ENCODE measurements around the gene NTPCR.

NTPCR gene

GRCh38 chr1:232962761-232963745, 12.6 kb downstream of the NTPCR start:
- DNase-seq (ENCODE audit: low spot score), result no peak

- DNase-seq (ENCODE audit: low spot score), result no peak
Measured at GRCh38 chr1:232964601-232965000, 14.2 kb downstream of the NTPCR start.

- DNase-seq (ENCODE audit: low spot score), result no peak
Measured at GRCh38 chr1:232965124-232965911, 14.9 kb downstream of the NTPCR start.

- no peak for DNase-seq (ENCODE audit: low spot score)
Measured at GRCh38 chr1:232965912-232966217, 15.5 kb downstream of the NTPCR start.

GRCh38 chr1:232966663-232967062, 16.3 kb downstream of the NTPCR start:
- no peak for DNase-seq (ENCODE audit: low spot score)

GRCh38 chr1:232968391-232968790, 18.0 kb downstream of the NTPCR start:
- no peak for DNase-seq (ENCODE audit: low spot score)

GRCh38 chr1:232968965-232969364, 18.6 kb downstream of the NTPCR start:
- no peak for DNase-seq (ENCODE audit: low spot score)

GRCh38 chr1:232969799-232970198, 19.4 kb downstream of the NTPCR start:
- no peak for DNase-seq (ENCODE audit: low spot score)

GRCh38 chr1:232970508-232970907, 20.1 kb downstream of the NTPCR start:
- no peak for DNase-seq (ENCODE audit: low spot score)

GRCh38 chr1:232973652-232974611, 23.5 kb downstream of the NTPCR start:
- no peak for DNase-seq (ENCODE audit: low spot score)

- DNase-seq (ENCODE audit: low spot score), result no peak
Measured at GRCh38 chr1:232974971-232975370, 24.6 kb downstream of the NTPCR start.

- peak; percentile 19 for DNase-seq (ENCODE audit: low spot score)
Measured at GRCh38 chr1:232978091-232978634, 27.8 kb downstream of the NTPCR start.

- peak; percentile 8 for DNase-seq (ENCODE audit: low spot score)
Measured at GRCh38 chr1:232978815-232979214, 28.4 kb downstream of the NTPCR start.

- no peak for DNase-seq (ENCODE audit: low spot score)
Measured at GRCh38 chr1:232979558-232979957, 29.1 kb downstream of the NTPCR start.

GRCh38 chr1:232980355-232980978, 30.1 kb downstream of the NTPCR start:
- no peak for DNase-seq (ENCODE audit: low spot score)

GRCh38 chr1:232980986-232981560, 30.7 kb downstream of the NTPCR start:
- no peak for DNase-seq (ENCODE audit: low spot score)

GRCh38 chr1:232982238-232982944, 32.0 kb downstream of the NTPCR start:
- no peak for DNase-seq (ENCODE audit: low spot score)

- no peak for DNase-seq (ENCODE audit: low spot score)
Measured at GRCh38 chr1:232983375-232983774, 33.0 kb downstream of the NTPCR start.

GRCh38 chr1:232983817-232984567, 33.6 kb downstream of the NTPCR start:
- no peak for DNase-seq (ENCODE audit: low spot score)

All from activated CD4-positive, alpha-beta T cell treated with anti-CD3 and anti-CD28 coated beads, Interleukin-2, Interleukin-4, amounts not matched to agents 100 ng/mL and 50 ng/mL, durations not matched to agents 16 hours and 8 hours (primary cell).